Fibroblast of lung (primary cell): ENCODE measurements around the gene PRSS12. TPM values are rescaled to one million over a fixed set of nuclear protein-coding genes. Genes with fewer than 3 reads are reported as not detected.

Experiments
- DNase-seq, 2 donors: peaks; one replicate each; pipeline versions ENCODE4 v3.0.0 to v3.0.0-alpha.2; 2010; ENCODE audit warnings: low read depth in 2 of 2
- H2AFZ ChIP-seq: 2 replicates; pipeline ENCODE4 v1.5.1; 2012; ENCODE audit warnings: low read length, control low read depth, inconsistent platforms
- H3K27ac ChIP-seq: 2 replicates; pipeline ENCODE4 v1.5.1; 2011; ENCODE audit warnings: low read length, control low read depth; ENCODE audit not compliant: insufficient read depth
- H3K27me3 ChIP-seq: 2 replicates; pipeline ENCODE4 v1.5.1; 2011; ENCODE audit warnings: mild to moderate bottlenecking, low read length; ENCODE audit not compliant: control insufficient read depth, insufficient read depth
- H3K36me3 ChIP-seq: 2 replicates; pipeline ENCODE4 v1.5.1; 2011; ENCODE audit warnings: low read length; ENCODE audit not compliant: control insufficient read depth, insufficient read depth
- H3K4me1 ChIP-seq: 2 replicates; pipeline ENCODE4 v1.5.1; 2011; ENCODE audit warnings: low read length; ENCODE audit not compliant: control insufficient read depth, insufficient read depth; ENCODE audit errors: extremely low read depth
- H3K4me2 ChIP-seq: 2 replicates; pipeline ENCODE4 v1.5.1; 2011; ENCODE audit warnings: low read length, control low read depth; ENCODE audit not compliant: insufficient read depth; ENCODE audit errors: extremely low read depth
- H3K4me3 ChIP-seq, 4 experiments: fragments of 200-600 bp in 1 of 4; sonication (generic) in 1 of 4; replicated peaks in 1 of 4; 2 replicates each; pipeline ENCODE4 v1.5.1; 2011 to 2016; ENCODE audit warnings: low read length in 4 of 4, low read depth in 3 of 4, mild to moderate bottlenecking in 3 of 4, control low read depth in 2 of 4, inconsistent platforms in 1 of 4, mixed read lengths in 1 of 4; ENCODE audit not compliant: insufficient read depth in 1 of 4; ENCODE audit errors: control extremely low read depth in 1 of 4
- H3K79me2 ChIP-seq: 2 replicates; pipeline ENCODE4 v1.5.1; 2012; ENCODE audit warnings: mild to moderate bottlenecking, low read length, inconsistent platforms; ENCODE audit not compliant: control insufficient read depth, insufficient read depth
- H3K9ac ChIP-seq: 2 replicates; pipeline ENCODE4 v1.5.1; 2011; ENCODE audit warnings: mild to moderate bottlenecking, low read length, control low read depth; ENCODE audit not compliant: insufficient read depth
- H3K9me3 ChIP-seq: 2 replicates; pipeline ENCODE4 v1.5.1; 2012; ENCODE audit warnings: low read depth, low read length; ENCODE audit not compliant: control insufficient read depth, insufficient read depth
- H4K20me1 ChIP-seq: 2 replicates; pipeline ENCODE4 v1.5.1; 2011; ENCODE audit warnings: low read length; ENCODE audit not compliant: control insufficient read depth, insufficient read depth; ENCODE audit errors: extremely low read depth
- EZH2 ChIP-seq: IDR thresholded peaks from 2 replicates; pipeline ENCODE4 v1.5.1; 2012; ENCODE audit warnings: low read length, control low read depth, mild to moderate bottlenecking; ENCODE audit errors: missing control alignments
- polyA plus RNA-seq, 2 donors: library from polyadenylated mRNA; depleted of rRNA in 1 of 2; stranded (reverse) in 1 of 2; unstranded in 1 of 2; fragments of >200 nt; gene quantifications; 2 replicates each; pipeline ENCODE4 v1.2.1, GENCODE V29; 2011 to 2012; ENCODE audit warnings: missing spikeins in 1 of 2
- total RNA-seq: library from RNA; depleted of rRNA; stranded (reverse); fragments of >200 nt; gene quantifications from 2 replicates; pipeline ENCODE4 v1.2.1, GENCODE V29; 2014
- TF ChIP-seq, protein P1 (sequence below), 2 donors: IDR thresholded peaks in 1 of 2; conservative IDR thresholded peaks in 1 of 2; 1 replicate in 1 of 2; 2 replicates in 1 of 2; pipeline ENCODE4 v1.5.1; 2011 to 2012; ENCODE audit warnings: low read length in 2 of 2, control low read depth in 1 of 2, inconsistent platforms in 1 of 2, low read depth in 1 of 2, mild to moderate bottlenecking in 1 of 2

Gene PRSS12
- total and polyA plus RNA-seq, 2 donors (not counting 1 experiment from before 2014, with no cell fraction given), result 59.9 to 104 TPM

- Histone ChIP-seq H3K9me3 (no peaks in the 10 kb centered on the region), H3K9ac (no peak overlapping the region), H3K79me2 (no peaks in the 10 kb centered on the region), H3K4me1 (no peaks in the 10 kb centered on the region), H3K27me3 (no peaks in the 10 kb centered on the region), H2AFZ (no peak overlapping the region), H3K27ac (no peak overlapping the region), H3K4me3 (no peak overlapping the region), H4K20me1 (no peaks in the 10 kb centered on the region), H3K4me2 (no peak overlapping the region), H3K36me3 (peaks cover 9% of the 10 kb centered on the region)
- no peak for DNase-seq
- TF ChIP-seq EZH2, result no peak
- TF ChIP-seq, protein P1, sequence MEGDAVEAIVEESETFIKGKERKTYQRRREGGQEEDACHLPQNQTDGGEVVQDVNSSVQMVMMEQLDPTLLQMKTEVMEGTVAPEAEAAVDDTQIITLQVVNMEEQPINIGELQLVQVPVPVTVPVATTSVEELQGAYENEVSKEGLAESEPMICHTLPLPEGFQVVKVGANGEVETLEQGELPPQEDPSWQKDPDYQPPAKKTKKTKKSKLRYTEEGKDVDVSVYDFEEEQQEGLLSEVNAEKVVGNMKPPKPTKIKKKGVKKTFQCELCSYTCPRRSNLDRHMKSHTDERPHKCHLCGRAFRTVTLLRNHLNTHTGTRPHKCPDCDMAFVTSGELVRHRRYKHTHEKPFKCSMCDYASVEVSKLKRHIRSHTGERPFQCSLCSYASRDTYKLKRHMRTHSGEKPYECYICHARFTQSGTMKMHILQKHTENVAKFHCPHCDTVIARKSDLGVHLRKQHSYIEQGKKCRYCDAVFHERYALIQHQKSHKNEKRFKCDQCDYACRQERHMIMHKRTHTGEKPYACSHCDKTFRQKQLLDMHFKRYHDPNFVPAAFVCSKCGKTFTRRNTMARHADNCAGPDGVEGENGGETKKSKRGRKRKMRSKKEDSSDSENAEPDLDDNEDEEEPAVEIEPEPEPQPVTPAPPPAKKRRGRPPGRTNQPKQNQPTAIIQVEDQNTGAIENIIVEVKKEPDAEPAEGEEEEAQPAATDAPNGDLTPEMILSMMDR (conservative IDR thresholded peaks at IDR 0.05 in 1 of 2, IDR thresholded peaks at IDR 0.05 in 1 of 2; ENCODE audit: low read depth in 1 of 2, low read length in 2 of 2), result no peak
These were observed 35.1 kb downstream of the PRSS12 start for GRCh38 chr4:118317691-118318090.

GRCh38 chr4:118314221-118314620 is 38.6 kb downstream of the PRSS12 start:
- H3K79me2 ChIP-seq, result no peaks in the 10 kb centered on the region
- H3K4me1 ChIP-seq, result no peaks in the 10 kb centered on the region
- no peak overlapping the region for H3K4me3 ChIP-seq
- H4K20me1 ChIP-seq, result no peaks in the 10 kb centered on the region
- no peak overlapping the region for H2AFZ ChIP-seq
- TF ChIP-seq EZH2, result no peak
- TF ChIP-seq, protein P1 (conservative IDR thresholded peaks at IDR 0.05 in 1 of 2, IDR thresholded peaks at IDR 0.05 in 1 of 2; ENCODE audit: low read depth in 1 of 2, low read length in 2 of 2), result no peak
- H3K4me2 ChIP-seq, result no peak overlapping the region
- DNase-seq, result no peak
- no peaks in the 10 kb centered on the region for H3K27me3 ChIP-seq
- H3K9me3 ChIP-seq, result no peaks in the 10 kb centered on the region
- no peak overlapping the region for H3K9ac ChIP-seq
- H3K27ac ChIP-seq, result no peak overlapping the region
- H3K36me3 ChIP-seq, result peaks cover 7% of the 10 kb centered on the region

DNA sequence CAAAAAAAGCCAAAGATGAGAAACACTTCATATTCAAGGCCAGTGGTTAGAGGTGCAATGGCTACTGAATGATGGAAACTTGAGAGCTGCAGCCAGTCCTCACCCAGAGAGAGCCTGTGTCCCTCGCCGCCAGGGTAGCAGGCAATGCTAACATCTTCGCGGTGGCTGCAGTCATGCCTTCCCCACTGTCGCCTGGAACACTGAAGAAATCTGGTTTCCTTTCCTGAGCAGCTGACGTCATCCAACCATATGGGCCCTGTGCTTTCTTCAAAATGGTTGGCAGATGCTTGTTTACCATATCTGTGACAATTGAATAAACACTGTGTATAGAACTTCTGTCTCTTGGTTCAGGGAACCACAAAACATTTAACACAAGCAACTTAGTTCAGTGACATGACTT is 39.7 kb downstream of the PRSS12 start:
- no peaks in the 10 kb centered on the region for H4K20me1 ChIP-seq
- no peak overlapping the region for H3K4me3 ChIP-seq
- H3K27ac ChIP-seq, result no peak overlapping the region
- no peaks in the 10 kb centered on the region for H3K9me3 ChIP-seq
- no peak overlapping the region for H2AFZ ChIP-seq
- H3K79me2 ChIP-seq, result no peaks in the 10 kb centered on the region
- H3K4me2 ChIP-seq, result no peak overlapping the region
- H3K27me3 ChIP-seq, result no peaks in the 10 kb centered on the region
- no peak for TF ChIP-seq EZH2
- TF ChIP-seq, protein P1 (conservative IDR thresholded peaks at IDR 0.05 in 1 of 2, IDR thresholded peaks at IDR 0.05 in 1 of 2; ENCODE audit: low read depth in 1 of 2, low read length in 2 of 2), result no peak
- no peaks in the 10 kb centered on the region for H3K4me1 ChIP-seq
- H3K36me3 ChIP-seq, result peaks cover 5% of the 10 kb centered on the region
- no peak overlapping the region for H3K9ac ChIP-seq
- peak in 1 of 2 donors; percentile 35 for DNase-seq
